Measurements from ENCODE around the gene CCNI2.

GRCh38 chr5:132751971-132752580, 4.8 kb downstream of the CCNI2 start:
- TF ChIP-seq CTCF (IDR thresholded peaks at IDR 0.05; ENCODE audit: extremely low read depth in 1 of 2, insufficient read depth in 1 of 2, low read depth in 1 of 2, low read length in 2 of 2) (no peak), FOS (IDR thresholded peaks at IDR 0.05; ENCODE audit: borderline replicate concordance, insufficient read depth, low read length) (no peak), POLR2AphosphoS5 (IDR thresholded peaks at IDR 0.05; ENCODE audit: insufficient read depth, low read depth, low read length) (no peak), POLR2A (IDR thresholded peaks at IDR 0.05; ENCODE audit: low read depth, low read length) (no peak), EZH2 (IDR thresholded peaks at IDR 0.05; ENCODE audit: borderline replicate concordance, low read depth, low read length, severe bottlenecking) (no peak), JUN (IDR thresholded peaks at IDR 0.05; ENCODE audit: borderline replicate concordance, insufficient read depth, insufficient read length, low read depth) (no peak), MYC (IDR thresholded peaks at IDR 0.05; ENCODE audit: low read depth, low read length) (no peak)
